Stimulated activated CD8-positive, alpha-beta memory T cell treated with anti-CD3 and anti-CD28 coated beads, Interleukin-12 subunit alpha, Interleukin-12 subunit beta, amount 100 ng/mL, for 4 hours (primary cell): ENCODE measurements around the gene KIF2C.
A peak's percentile ranks its signal among the peaks of the same experiment; 100 is the strongest.
"Not testable (repeated sequence)": the region's sequence is repeated elsewhere in the genome, so short reads cannot be mapped to it uniquely, and the experiment has no call there.

Experiments
- DNase-seq: peaks from one replicate; pipeline ENCODE4 v3.0.0-alpha.2; 2020; ENCODE audit warnings: low read depth

KIF2C gene

GRCh38 chr1:44719318-44719717 is 20.3 kb upstream of the KIF2C start:
- no peak for DNase-seq

- no peak for DNase-seq
These were observed 19.4 kb upstream of the KIF2C start for GRCh38 chr1:44720281-44720680.

- DNase-seq: no peak
These were observed 17.9 kb upstream of the KIF2C start for GRCh38 chr1:44721485-44722361.

GRCh38 chr1:44723064-44723463 is 16.6 kb upstream of the KIF2C start:
- DNase-seq: no peak

GRCh38 chr1:44723496-44724295 is 15.9 kb upstream of the KIF2C start:
- no peak for DNase-seq

- no peak for DNase-seq
These were observed 15.2 kb upstream of the KIF2C start for GRCh38 chr1:44724296-44724954.

GRCh38 chr1:44724955-44725698 is 14.5 kb upstream of the KIF2C start:
- no peak for DNase-seq

GRCh38 chr1:44730741-44731512 is 8.7 kb upstream of the KIF2C start, which contains the start of gene RNU5D-1:
Gene RNU5D-1 (minus strand): TSS chr1:44731170.
- DNase-seq: peak; percentile 80

GRCh38 chr1:44733365-44733764 is 6.3 kb upstream of the KIF2C start:
- DNase-seq: no peak

GRCh38 chr1:44733784-44734183 is 5.9 kb upstream of the KIF2C start:
- no peak for DNase-seq

- no peak for DNase-seq
These were observed 3.6 kb upstream of the KIF2C start for GRCh38 chr1:44735992-44736391.

- not testable (repeated sequence) for DNase-seq
These were observed 707 bp upstream of the KIF2C start for GRCh38 chr1:44738953-44739306.

- no peak for DNase-seq
These were observed 561 bp downstream of the KIF2C start for GRCh38 chr1:44740179-44740617.

- no peak for DNase-seq
These were observed 3.6 kb downstream of the KIF2C start for GRCh38 chr1:44743211-44743610.

- no peak for DNase-seq
These were observed 8.2 kb downstream of the KIF2C start for GRCh38 chr1:44747878-44748277.

GRCh38 chr1:44757420-44757819 is 17.8 kb downstream of the KIF2C start:
- DNase-seq: no peak

- DNase-seq: no peak
These were observed 19.4 kb downstream of the KIF2C start for GRCh38 chr1:44759077-44759476.

- DNase-seq: no peak
These were observed 21.2 kb downstream of the KIF2C start for GRCh38 chr1:44760876-44761275.

GRCh38 chr1:44766421-44766820 is 26.8 kb downstream of the KIF2C start:
- not testable (repeated sequence) for DNase-seq

- peak; percentile 79 for DNase-seq
These were observed 35.7 kb downstream of the KIF2C start, which contains the start of gene RPS8 for GRCh38 chr1:44775078-44775929. Gene RPS8 (plus strand): TSS chr1:44775540. CDS start chr1:44775597, 57 bp downstream.
